SJSA1 (cell line): ENCODE measurements around the gene EPC1. TPM values are rescaled to one million over a fixed set of nuclear protein-coding genes. Genes with fewer than 3 reads are reported as not detected.
"Not testable (repeated sequence)": the region's sequence is repeated elsewhere in the genome, so short reads cannot be mapped to it uniquely, and the experiment has no call there.

Experiments
- DNase-seq, 2 experiments: peaks; one replicate each; pipeline ENCODE4 v3.0.0-alpha.2; 2015 to 2020; ENCODE audit warnings: low spot score in 2 of 2, low read depth in 1 of 2
- H3K27ac ChIP-seq: fragments of 250-450 bp; sonication (Bioruptor Pico); 2 replicates; pipeline ENCODE4 v1.5.1; 2020; ENCODE audit warnings: mild to moderate bottlenecking, moderate library complexity
- H3K27me3 ChIP-seq: fragments of 250-450 bp; sonication (Bioruptor Pico); replicated peaks from 2 replicates; pipeline ENCODE4 v1.5.1; 2020; ENCODE audit warnings: mild to moderate bottlenecking, moderate library complexity
- H3K36me3 ChIP-seq: fragments of 250-450 bp; sonication (Bioruptor Pico); 2 replicates; pipeline ENCODE4 v1.5.1; 2020; ENCODE audit warnings: mild to moderate bottlenecking
- H3K4me1 ChIP-seq: fragments of 250-450 bp; sonication (Bioruptor Pico); replicated peaks from 2 replicates; pipeline ENCODE4 v1.6.1; 2021; ENCODE audit warnings: mild to moderate bottlenecking
- H3K4me3 ChIP-seq: fragments of 250-450 bp; sonication (Bioruptor Pico); 2 replicates; pipeline ENCODE4 v1.5.1; 2020; ENCODE audit warnings: mild to moderate bottlenecking
- H3K9me3 ChIP-seq: fragments of 250-450 bp; sonication (Bioruptor Pico); replicated peaks from 2 replicates; pipeline ENCODE4 v1.5.1; 2020; ENCODE audit warnings: mild to moderate bottlenecking
- total RNA-seq: library from RNA; depleted of rRNA; stranded (reverse); fragments of >200 nt; shearing (Covaris generic); gene quantifications from 2 replicates; pipeline ENCODE4 v1.2.3, GENCODE V29; 2014

The EPC1 gene
- total RNA-seq, 1 experiment from 2014 or later: 22.0 TPM

- DNase-seq: no peak
- no peak overlapping the region for H3K27ac ChIP-seq
- H3K4me3 ChIP-seq: no peak overlapping the region
- no peaks in the 10 kb centered on the region; the same call in 1 of the 2 replicates for H3K9me3 ChIP-seq
- H3K4me1 ChIP-seq: 0 out of 2 replicates have a peak, but pooled peaks cover 5% of the 10 kb centered on the region
- no peaks in the 10 kb centered on the region for H3K27me3 ChIP-seq
- H3K36me3 ChIP-seq: no peaks in the 10 kb centered on the region
Observed at GRCh38 chr10:32241946-32242345, 105.0 kb downstream of the EPC1 start.

- Histone ChIP-seq H3K36me3 (no peaks in the 10 kb centered on the region), H3K27ac (no peak overlapping the region), H3K27me3 (no peaks in the 10 kb centered on the region), H3K4me1 (0 out of 2 replicates have a peak, but pooled peaks cover 5% of the 10 kb centered on the region), H3K4me3 (no peak overlapping the region), H3K9me3 (no peaks in the 10 kb centered on the region; the same call in 1 of the 2 replicates)
- DNase-seq: no peak
Observed at GRCh38 chr10:32240471-32240870, 106.5 kb downstream of the EPC1 start.

- no peaks in the 10 kb centered on the region for H3K36me3 ChIP-seq
- H3K27me3 ChIP-seq: no peaks in the 10 kb centered on the region
- H3K27ac ChIP-seq: no peak overlapping the region
- H3K9me3 ChIP-seq: no peaks in the 10 kb centered on the region; the same call in 1 of the 2 replicates
- no peak overlapping the region for H3K4me3 ChIP-seq
- DNase-seq: no peak
- H3K4me1 ChIP-seq: 0 out of 2 replicates have a peak, but pooled peaks cover 5% of the 10 kb centered on the region
Observed at GRCh38 chr10:32239769-32240168, 107.2 kb downstream of the EPC1 start.

- H3K9me3 ChIP-seq: no peaks in the 10 kb centered on the region; the same call in 1 of the 2 replicates
- no peak overlapping the region for H3K27ac ChIP-seq
- no peak for DNase-seq
Observed at GRCh38 chr10:32237644-32238345, 109.2 kb downstream of the EPC1 start.

GRCh38 chr10:32234471-32234870 is 112.5 kb downstream of the EPC1 start:
- Histone ChIP-seq H3K27me3 (no peaks in the 10 kb centered on the region), H3K27ac (no peak overlapping the region), H3K9me3 (no peaks in the 10 kb centered on the region; the same call in 1 of the 2 replicates), H3K4me3 (no peak overlapping the region), H3K36me3 (no peaks in the 10 kb centered on the region), H3K4me1 (0 out of 2 replicates have a peak, but pooled peaks cover 5% of the 10 kb centered on the region)
- DNase-seq: no peak

More at GRCh38 chr10:32237644-32238345, 109.2 kb downstream of the EPC1 start:
- no peak overlapping the region for H3K4me3 ChIP-seq
- no peaks in the 10 kb centered on the region for H3K36me3 ChIP-seq
- H3K4me1 ChIP-seq: 0 out of 2 replicates have a peak, but pooled peaks cover 5% of the 10 kb centered on the region
- H3K27me3 ChIP-seq: no peaks in the 10 kb centered on the region

- H3K27me3 ChIP-seq, H3K36me3 ChIP-seq, H3K4me1 ChIP-seq, DNase-seq, H3K27ac ChIP-seq, H3K4me3 ChIP-seq, H3K9me3 ChIP-seq: not testable (repeated sequence)
Observed at GRCh38 chr10:32233375-32233774, 113.6 kb downstream of the EPC1 start.

- Histone ChIP-seq H3K9me3 (no peaks in the 10 kb centered on the region), H3K36me3 (no peaks in the 10 kb centered on the region), H3K4me3 (no peak overlapping the region), H3K4me1 (no peaks in the 10 kb centered on the region), H3K27ac (no peak overlapping the region), H3K27me3 (no peaks in the 10 kb centered on the region)
- DNase-seq: no peak
Observed at GRCh38 chr10:32232378-32232777, 114.6 kb downstream of the EPC1 start.

- H3K9me3 ChIP-seq, DNase-seq, H3K36me3 ChIP-seq, H3K27me3 ChIP-seq, H3K27ac ChIP-seq, H3K4me1 ChIP-seq, H3K4me3 ChIP-seq: not testable (repeated sequence)
Observed at GRCh38 chr10:32229788-32230187, 117.2 kb downstream of the EPC1 start.

- DNase-seq: no peak
- Histone ChIP-seq H3K4me3 (no peak overlapping the region), H3K36me3 (no peaks in the 10 kb centered on the region)
Observed at GRCh38 chr10:32229170-32229569, 117.8 kb downstream of the EPC1 start.

GRCh38 chr10:32227802-32228201 is 119.2 kb downstream of the EPC1 start:
- H3K27ac ChIP-seq: no peak overlapping the region
- H3K27me3 ChIP-seq: no peaks in the 10 kb centered on the region
- no peak overlapping the region for H3K4me3 ChIP-seq
- no peak for DNase-seq
- no peaks in the 10 kb centered on the region for H3K4me1 ChIP-seq
- no peaks in the 10 kb centered on the region for H3K9me3 ChIP-seq
- H3K36me3 ChIP-seq: no peaks in the 10 kb centered on the region

More at GRCh38 chr10:32229170-32229569, 117.8 kb downstream of the EPC1 start:
- Histone ChIP-seq H3K27me3 (no peaks in the 10 kb centered on the region), H3K4me1 (no peaks in the 10 kb centered on the region), H3K27ac (no peak overlapping the region), H3K9me3 (no peaks in the 10 kb centered on the region)

GRCh38 chr10:32226624-32227023 is 120.3 kb downstream of the EPC1 start:
- Histone ChIP-seq H3K4me1 (no peaks in the 10 kb centered on the region), H3K36me3 (no peaks in the 10 kb centered on the region), H3K4me3 (no peak overlapping the region), H3K27me3 (no peaks in the 10 kb centered on the region), H3K27ac (no peak overlapping the region), H3K9me3 (no peaks in the 10 kb centered on the region)
- DNase-seq: no peak

GRCh38 chr10:32225976-32226375 is 121.0 kb downstream of the EPC1 start:
- no peak for DNase-seq
- Histone ChIP-seq H3K9me3 (no peaks in the 10 kb centered on the region), H3K4me1 (no peaks in the 10 kb centered on the region), H3K4me3 (no peak overlapping the region), H3K27me3 (no peaks in the 10 kb centered on the region), H3K27ac (no peak overlapping the region), H3K36me3 (no peaks in the 10 kb centered on the region)

GRCh38 chr10:32222376-32222775 is 124.6 kb downstream of the EPC1 start:
- not testable (repeated sequence) for H3K36me3 ChIP-seq, DNase-seq, H3K4me3 ChIP-seq, H3K4me1 ChIP-seq, H3K27ac ChIP-seq, H3K9me3 ChIP-seq, H3K27me3 ChIP-seq

- not testable (repeated sequence) for H3K36me3 ChIP-seq, H3K4me1 ChIP-seq, DNase-seq, H3K27ac ChIP-seq, H3K27me3 ChIP-seq, H3K9me3 ChIP-seq, H3K4me3 ChIP-seq
Observed at GRCh38 chr10:32219156-32219555, 127.8 kb downstream of the EPC1 start.
